HL-60/S4 (cell line): ENCODE results near the gene DLGAP4.
"Not testable (repeated sequence)": the region's sequence is repeated elsewhere in the genome, so short reads cannot be mapped to it uniquely, and the experiment has no call there.

Experiments
- in situ Hi-C: fragments of 300-500 bp; cut with MboI; formaldehyde crosslinking; loops from 2 replicates; pipeline ENCODE4 v1.14.3; 2022; ENCODE audit warnings: low sequenced_read_pairs

DLGAP4 gene

GRCh38 chr20:36467076-36467999, 161.2 kb downstream of the DLGAP4 start:
- in situ Hi-C loops = no loop called here

DNA sequence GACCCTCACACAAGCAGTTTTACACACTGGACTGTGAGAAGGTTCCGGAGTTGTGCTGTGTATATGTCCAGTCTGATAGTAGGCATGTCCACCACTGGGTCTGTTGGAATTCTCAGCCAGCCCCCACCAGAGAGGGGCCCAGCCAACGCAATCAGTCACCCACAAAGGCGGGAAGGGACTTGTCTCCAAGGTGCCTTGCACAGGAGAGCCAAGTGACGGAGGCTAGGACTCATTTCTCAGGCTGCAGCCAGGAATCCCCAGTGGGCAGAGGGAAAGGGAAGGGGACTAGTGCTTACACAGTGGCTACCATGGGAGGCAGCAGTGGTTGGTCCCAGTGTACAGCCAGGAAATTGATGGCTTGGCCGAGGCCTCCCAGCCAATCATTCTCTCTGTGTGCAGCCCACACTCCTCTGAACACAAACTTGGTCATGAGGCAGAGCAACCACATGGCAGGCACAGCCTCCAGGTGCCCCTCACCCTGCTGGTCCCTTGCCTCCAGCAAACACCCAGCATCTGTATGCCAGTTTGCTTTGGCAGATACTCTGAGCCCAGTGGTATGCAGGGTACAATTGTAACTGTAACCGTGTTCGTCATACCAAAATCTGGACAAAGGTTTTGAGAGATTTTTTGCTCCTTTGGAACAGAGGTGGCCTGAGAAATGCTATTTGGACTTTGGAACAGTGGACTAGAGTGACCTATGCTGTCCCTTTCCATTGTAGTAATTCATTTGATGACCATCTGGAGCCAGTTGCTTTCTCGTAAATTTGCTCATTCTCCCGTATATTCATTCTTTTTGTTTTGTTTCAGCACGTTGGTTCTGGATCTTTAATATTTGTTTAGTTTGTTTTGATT, 162.2 kb downstream of the DLGAP4 start:
- in situ Hi-C loops = no loop called here

GRCh38 chr20:36469973-36470372, 163.8 kb downstream of the DLGAP4 start:
- in situ Hi-C loops = no loop called here

DNA sequence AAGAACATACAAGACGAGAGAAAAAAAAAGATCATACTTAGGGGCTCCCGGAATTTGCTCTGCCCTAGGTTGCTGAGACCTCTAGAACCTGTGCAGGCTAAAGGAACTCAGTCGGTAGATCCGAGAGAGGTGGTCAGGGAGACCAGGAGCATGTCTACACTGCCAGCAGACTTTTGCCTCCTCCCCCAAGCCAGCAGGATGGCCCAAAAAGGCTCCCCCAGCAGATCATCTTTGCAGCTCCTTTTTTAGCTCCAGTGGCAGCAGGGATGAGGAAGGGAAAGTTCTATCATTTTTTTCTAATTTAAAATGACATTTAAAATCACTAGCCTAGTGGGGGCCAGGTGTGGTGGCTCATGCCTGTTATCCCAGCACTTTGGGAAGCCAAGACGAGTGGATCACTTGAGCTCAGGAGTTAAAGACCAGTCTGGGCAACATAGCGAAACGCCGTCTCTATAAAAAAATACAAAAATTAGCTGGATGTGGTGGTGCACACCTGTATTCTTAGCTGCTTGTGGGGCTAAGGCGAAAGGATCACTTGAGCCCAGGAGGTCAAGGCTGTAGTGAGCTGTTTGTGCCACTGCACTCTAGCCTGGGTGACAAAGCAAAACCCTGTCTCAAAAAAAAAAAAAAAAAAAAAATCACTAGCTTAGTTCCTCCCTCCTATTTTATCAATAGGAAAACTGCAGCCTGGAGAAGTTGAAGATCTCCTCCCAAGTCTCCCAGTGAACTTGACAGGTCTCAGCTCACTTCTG, 165.9 kb downstream of the DLGAP4 start:
- in situ Hi-C loops = no loop called here

DNA sequence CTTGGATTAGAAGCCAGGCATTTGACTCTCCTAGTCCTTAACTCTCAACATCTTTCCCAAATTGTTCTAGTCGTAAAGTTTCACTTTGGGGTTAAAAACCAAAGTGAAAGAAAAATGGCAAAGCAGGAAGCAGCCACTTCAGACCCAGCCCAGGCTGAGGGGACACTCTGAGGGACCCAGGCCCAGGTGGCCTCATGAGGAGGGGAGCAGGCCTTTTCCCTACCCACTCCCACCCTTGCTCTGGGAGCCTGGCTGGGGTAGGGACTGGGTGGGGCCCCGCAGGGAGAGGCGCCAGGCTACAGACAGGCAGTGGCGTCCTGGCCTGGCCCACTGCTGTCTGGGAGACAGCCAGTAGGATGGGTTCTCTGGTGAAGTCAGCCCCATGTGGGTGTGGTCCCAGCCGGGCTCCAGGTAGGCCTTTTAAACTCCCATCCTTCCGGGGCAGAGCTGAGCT, 166.5 kb downstream of the DLGAP4 start:
- in situ Hi-C loops = no loop called here

GRCh38 chr20:36473164-36473563, 167.0 kb downstream of the DLGAP4 start:
- in situ Hi-C loops = no loop called here

GRCh38 chr20:36474563-36474962, 168.4 kb downstream of the DLGAP4 start:
- in situ Hi-C loops = no loop called here

GRCh38 chr20:36475054-36475453, 168.9 kb downstream of the DLGAP4 start:
- in situ Hi-C loops = not testable (repeated sequence)

DNA sequence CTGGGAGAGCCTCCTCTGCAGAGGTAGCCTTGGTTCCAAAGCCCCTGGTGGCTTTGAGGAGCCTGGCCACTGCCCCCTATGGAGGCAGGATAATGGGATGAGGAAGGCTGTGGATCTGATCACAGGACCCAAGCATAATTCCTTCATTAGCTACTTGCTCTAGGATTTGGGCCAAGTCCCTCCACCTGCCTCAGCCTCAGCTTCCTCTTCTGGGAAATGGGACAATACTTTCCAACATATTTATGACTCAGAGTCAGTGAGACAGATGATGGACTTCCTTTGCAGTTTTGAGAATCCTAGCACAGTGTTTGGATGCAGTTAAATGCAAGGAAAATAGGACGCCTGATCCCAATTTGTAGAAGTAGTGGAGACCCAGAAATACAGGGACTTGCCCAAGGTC, 171.3 kb downstream of the DLGAP4 start:
- in situ Hi-C loops = no loop called here

- in situ Hi-C loops = no loop called here
These were observed 172.2 kb downstream of the DLGAP4 start for GRCh38 chr20:36478137-36478905.

- in situ Hi-C loops = no loop called here
These were observed 173.8 kb downstream of the DLGAP4 start for GRCh38 chr20:36479938-36480337.

DNA sequence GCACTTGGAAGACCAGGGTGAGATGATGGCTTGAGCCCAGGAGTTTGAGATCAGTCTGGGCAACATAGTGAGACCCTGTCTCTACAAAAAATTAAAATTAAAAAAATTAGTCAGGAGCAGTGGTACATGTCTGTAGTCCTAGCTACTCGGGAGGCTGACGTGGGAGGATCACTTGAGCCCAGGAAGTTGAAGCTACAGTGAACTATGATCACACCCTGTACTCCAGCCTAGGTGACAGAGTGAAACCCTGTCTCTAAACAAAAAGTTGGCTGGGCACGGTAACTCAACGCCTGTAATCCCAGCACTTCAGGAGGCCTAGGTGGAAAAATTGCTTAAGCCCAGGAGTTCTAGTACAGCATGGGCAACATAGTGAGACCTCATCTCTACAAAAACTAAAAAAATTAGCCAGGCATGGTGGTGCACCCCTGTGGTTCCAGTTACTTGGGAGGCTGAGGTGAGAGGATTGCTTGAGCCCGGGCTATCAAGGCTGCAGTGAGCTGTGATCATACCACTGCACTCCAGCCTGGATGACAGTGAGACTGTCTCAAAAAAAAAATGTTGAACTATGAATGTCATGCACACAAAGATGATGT, 174.4 kb downstream of the DLGAP4 start:
- in situ Hi-C loops = no loop called here

- in situ Hi-C loops = no loop called here
These were observed 175.4 kb downstream of the DLGAP4 start for GRCh38 chr20:36481380-36482043.

GRCh38 chr20:36482044-36482473, 175.9 kb downstream of the DLGAP4 start:
- in situ Hi-C loops = no loop called here

GRCh38 chr20:36483209-36483918, 177.2 kb downstream of the DLGAP4 start:
- in situ Hi-C loops = no loop called here

DNA sequence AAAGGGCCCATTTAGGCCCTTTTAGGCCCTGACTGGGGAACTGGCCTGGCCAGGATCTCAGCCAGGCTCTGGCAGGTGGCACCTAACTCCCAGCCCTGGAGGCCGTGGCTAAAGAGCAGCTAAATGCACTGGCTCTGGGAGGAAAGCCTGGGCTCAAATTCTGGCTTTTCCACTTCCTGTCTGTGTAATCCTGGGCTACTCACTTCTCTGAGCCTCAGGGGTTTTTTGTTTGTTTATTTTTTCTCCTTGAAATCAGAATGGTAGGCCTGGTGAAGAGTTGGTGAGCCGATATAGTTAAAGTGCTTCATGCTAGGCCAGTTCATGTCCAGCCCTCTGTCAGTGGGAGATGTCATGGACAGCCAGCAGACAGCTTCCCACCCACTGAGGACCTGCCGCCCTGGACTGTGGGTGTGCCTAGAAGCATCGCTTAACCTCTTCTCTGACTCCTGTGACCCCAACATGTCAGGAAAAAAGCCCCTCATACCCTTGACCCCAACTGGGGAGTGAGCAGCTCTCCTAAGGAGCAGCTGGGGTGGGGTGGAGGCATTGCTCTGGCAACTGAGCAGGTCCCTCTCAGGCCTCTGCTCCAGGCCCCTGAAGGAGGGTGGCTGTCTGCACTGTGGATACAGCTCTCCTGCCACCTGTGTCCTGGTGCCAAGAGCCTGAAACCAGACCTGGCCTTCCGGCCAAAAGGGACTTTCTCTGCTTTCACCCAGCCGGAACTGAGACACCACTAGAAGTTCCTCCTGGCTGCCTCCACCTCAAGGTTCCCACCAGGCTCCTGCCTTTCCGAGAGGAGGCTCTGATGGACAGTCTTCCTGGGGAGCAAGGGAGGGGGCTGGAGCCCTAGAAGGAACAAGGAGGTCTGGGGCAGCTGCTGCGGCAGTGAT, 178.0 kb downstream of the DLGAP4 start:
- in situ Hi-C loops = no loop called here

- in situ Hi-C loops = no loop called here
These were observed 179.1 kb downstream of the DLGAP4 start for GRCh38 chr20:36485286-36485685.

GRCh38 chr20:36487069-36487468, 180.9 kb downstream of the DLGAP4 start:
- in situ Hi-C loops = no loop called here
